ENCODE measurements around the gene SDCCAG8.

Gene SDCCAG8

GRCh38 chr1:243428617-243429342, 172.9 kb downstream of the SDCCAG8 start:
- DNase-seq = no peak

- DNase-seq = no peak
Observed at GRCh38 chr1:243431591-243431990, 175.8 kb downstream of the SDCCAG8 start.

GRCh38 chr1:243432136-243432535, 176.3 kb downstream of the SDCCAG8 start:
- DNase-seq = no peak

GRCh38 chr1:243433737-243434370, 178.0 kb downstream of the SDCCAG8 start:
- DNase-seq = no peak

DNA sequence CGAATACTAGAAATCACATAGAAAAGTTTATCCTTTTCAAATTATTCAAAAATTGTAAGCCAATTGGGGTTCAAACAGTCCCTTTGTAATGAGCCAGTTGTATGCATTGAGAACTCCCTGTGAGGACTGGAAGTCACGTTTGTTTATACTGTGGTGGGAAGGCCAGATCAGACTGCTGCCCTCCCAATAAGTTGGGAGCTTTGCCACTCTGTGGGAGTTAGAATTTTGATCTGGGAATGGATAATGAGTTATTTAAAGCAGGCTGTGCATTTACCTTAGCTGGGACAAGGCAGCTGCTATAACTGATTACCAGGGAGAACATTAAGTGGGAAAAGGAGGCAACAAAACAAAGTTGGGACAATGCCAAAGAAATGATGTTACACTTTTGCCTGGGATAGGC, 178.8 kb downstream of the SDCCAG8 start:
- DNase-seq = no peak

GRCh38 chr1:243435836-243436235, 180.0 kb downstream of the SDCCAG8 start:
- DNase-seq = no peak

- no peak for DNase-seq
Observed at GRCh38 chr1:243438146-243438545, 182.3 kb downstream of the SDCCAG8 start.

DNA sequence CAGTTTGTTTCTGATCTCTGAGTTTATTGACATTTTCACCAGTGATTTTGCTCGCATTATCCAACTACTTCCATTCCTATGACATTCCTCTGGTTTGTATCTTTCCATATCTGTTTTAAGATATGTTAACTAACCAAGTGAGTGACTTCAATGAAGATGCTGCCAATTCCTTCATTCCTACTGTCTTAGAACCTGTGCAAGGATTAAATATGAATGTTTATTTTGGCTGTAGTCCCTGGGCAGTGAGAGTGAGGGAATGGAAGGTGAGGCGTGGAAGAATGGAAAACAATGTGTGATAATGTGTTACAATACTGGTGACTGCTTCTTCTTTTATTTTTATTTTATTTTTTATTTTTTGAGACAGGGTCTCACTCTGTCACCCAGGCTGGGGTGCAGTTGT, 183.0 kb downstream of the SDCCAG8 start:
- no peak for DNase-seq

GRCh38 chr1:243440406-243440805, 184.6 kb downstream of the SDCCAG8 start:
- DNase-seq = no peak

DNA sequence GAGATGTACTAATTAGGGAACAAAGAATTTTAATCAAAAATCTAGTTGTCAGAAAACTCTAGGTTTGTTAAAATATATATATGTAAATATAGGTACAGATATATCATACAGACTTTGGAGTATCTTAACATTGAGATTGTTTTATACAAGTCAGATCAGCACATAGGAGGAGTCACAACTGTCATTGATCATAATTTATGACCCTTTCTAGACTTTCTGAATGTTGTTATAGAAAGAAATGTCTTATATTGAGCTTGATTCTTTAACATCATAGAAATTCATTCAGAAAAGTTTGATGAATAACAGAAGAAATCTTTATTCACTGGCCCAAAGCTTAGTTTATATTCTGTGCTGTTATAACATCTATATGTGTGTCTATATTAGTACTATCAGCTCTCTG, 185.8 kb downstream of the SDCCAG8 start:
- no peak for DNase-seq

- DNase-seq = no peak
Observed at GRCh38 chr1:243443557-243443956, 187.7 kb downstream of the SDCCAG8 start.

DNA sequence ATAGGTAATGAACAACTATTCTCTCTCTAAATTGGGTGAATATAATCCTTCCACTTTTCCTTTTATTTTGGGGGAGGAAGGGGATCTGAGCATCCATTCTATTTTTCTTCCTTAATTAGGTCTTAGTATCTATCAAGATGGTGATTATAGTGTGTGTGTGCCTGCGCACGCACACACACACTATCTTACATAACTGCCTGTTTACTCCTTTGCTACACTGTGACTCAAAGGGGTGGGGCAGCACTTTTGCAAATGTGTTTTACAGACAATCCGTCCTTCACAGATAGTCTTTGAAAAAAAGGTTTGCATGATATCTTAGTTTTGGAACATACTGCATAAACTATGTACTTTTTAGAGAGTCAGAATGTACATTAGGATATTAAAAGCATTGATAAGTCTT, 191.5 kb downstream of the SDCCAG8 start:
- DNase-seq = no peak

DNA sequence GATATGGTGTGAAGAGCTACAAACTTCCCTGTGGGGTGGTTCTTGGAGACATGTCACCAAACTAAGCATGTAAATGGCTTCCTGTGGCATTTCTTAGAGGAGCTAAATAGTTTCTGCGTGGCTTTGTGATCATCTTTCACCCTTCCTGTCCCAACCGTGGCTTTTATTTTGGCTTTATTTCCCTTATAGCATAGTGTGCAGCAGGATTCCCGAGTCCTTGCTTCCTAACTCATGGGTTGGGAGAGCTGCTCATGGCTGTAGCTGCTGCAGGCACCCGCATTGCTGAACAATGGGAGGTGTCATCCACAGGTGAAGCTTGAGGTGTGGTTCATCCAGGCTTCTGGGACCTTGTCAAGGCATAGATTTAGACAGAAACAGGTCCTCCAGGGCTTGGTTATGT, 192.0 kb downstream of the SDCCAG8 start:
- DNase-seq = no peak

DNA sequence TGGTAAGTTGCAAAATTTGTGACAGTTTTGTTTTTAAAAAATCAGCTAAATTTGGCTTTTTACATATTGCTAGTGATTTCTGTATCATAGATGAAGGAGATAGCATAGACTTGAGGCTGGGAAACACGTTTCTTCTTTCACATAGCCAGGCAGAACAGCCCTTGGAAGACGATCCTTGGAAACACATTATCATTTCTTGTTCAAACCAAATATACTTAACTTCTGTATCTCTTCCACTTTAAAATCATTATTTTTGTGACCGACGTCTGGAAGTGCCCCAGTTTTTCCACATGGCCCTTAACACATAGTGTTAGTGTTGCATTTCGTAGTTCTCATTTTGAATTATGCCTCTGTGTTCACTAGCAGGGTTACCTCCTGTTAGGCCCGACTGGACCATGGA, 193.5 kb downstream of the SDCCAG8 start:
- DNase-seq = no peak

GRCh38 chr1:243452092-243452491, 196.3 kb downstream of the SDCCAG8 start:
- no peak for DNase-seq

- no peak for DNase-seq
Observed at GRCh38 chr1:243454328-243454997, 198.6 kb downstream of the SDCCAG8 start.

GRCh38 chr1:243455760-243456651, 200.2 kb downstream of the SDCCAG8 start:
- peak; percentile 85 for DNase-seq

DNA sequence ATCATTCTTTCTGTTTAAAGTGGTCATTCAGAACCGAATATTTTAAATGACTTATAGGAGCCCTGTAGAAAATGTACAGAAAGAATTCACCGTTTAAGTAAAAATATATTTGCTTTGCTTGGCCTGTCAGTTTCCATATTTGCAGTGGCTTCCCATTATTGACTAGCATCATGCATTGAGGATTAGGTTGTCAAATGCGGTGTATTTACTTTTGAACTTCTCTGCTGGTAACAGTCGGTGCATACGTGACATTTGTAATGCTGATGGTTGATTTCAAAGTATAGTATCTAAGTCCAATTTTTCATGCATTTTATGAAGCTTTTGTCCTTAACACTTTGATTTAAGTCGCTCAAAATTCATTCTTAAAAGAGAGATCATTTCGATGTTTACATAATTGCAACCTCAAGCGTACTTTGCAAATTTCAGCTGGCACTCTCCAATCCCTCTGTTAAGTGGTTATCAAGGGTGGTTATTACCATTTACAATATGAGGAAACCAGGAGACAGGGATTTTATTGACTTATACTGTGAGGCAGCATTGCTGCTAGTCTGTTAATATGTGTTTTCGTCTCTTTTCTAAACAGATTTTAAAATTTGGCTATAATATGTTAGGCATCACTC, 201.6 kb downstream of the SDCCAG8 start:
- peak; percentile 35 for DNase-seq

DNA sequence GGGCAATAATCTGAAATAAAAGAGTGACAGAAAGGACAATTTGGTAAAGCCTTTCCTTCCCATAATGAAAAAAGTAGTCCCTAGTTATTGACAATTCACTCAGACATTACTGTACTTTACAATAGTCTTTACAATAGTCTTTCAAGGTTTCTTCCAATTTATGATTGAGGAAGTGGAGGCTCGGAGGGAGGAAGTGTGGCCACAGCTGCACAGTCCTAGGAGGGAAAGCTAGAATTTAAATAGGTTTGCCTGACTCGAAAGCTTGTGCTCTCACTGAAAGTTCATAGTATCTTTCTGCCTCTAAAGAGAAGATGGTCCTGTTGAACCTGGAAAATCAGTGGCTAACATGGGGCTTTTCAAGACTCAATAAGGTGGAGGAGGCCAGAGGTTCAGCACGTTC, 203.2 kb downstream of the SDCCAG8 start:
- no peak for DNase-seq

DNA sequence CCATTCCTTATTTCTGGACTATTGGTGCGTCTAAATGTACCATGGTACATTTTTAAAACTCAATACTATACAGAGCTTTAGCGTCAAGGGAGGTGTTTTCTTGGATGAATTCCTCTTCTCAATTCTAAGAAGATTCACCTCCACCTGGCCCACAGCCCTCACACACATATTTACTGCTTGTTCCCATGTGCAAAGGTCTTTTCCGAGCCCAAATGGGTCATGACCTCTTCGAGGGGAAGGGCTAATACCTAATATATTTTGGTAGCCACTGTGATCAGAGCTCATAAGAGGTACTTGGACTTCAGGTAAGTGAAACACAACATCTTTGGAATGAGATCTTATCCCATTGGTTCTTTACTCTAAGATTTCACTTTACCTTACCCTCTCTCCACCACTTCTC, 205.9 kb downstream of the SDCCAG8 start:
- DNase-seq = no peak

- no peak for DNase-seq
Observed at GRCh38 chr1:243462929-243463697, 207.3 kb downstream of the SDCCAG8 start.

- DNase-seq = no peak
Observed at GRCh38 chr1:243465081-243465480, 209.2 kb downstream of the SDCCAG8 start.
